Measurements from ENCODE around the gene ATP2B2. TPM values are rescaled to one million over a fixed set of nuclear protein-coding genes. Genes with fewer than 3 reads are reported as not detected.
A peak's percentile ranks its signal among the peaks of the same experiment; 100 is the strongest.

Gene ATP2B2
- polyA plus RNA-seq, 3 donors = 0.41 to 0.74 (median 0.48) TPM

DNA sequence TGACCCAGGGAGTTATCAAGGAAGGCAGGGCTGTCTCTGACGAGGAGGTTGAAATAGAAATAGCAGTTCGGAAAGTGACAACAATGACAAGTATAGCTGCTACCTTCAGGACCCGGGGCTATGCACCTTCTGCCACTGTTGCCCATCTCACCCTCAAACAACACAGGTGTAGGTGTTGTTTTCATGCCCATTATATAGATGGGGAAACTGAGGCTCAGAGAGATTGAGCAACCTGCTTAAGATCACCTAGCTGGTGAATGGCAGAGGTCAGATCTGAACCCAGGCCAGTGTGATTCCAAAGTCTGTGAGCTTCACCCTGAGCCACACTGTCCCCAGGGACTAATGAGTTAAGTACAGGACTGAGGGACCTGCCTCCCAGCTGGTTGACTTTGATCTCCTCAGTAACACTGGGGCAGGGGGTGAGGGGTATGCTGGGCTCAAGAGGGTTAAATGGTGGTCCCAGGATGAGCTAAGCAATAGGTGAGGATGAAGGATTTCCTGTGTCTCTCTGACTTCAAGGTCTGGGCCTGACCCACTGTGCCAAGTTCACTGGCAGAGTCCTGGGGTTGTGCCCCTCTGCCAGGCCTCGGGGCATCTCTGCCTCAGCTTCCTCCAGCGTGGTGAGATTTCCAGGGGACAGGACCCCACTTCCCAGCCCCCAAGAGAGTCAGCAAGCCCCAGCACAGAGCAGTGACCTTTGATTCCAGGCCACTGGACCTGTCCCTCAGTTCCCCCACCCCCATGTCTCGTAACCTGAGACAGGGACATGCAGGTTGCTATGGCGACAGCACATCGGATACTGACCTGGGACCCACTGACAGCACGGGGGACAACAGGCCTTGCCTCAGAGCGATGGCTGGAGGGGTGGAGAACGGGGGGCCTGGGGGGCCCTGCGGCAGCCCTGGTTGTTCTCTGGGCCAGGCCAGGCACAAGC lies 35.0 kb downstream of the ATP2B2 start:
- DNase-seq = peak; percentile 55

DNA sequence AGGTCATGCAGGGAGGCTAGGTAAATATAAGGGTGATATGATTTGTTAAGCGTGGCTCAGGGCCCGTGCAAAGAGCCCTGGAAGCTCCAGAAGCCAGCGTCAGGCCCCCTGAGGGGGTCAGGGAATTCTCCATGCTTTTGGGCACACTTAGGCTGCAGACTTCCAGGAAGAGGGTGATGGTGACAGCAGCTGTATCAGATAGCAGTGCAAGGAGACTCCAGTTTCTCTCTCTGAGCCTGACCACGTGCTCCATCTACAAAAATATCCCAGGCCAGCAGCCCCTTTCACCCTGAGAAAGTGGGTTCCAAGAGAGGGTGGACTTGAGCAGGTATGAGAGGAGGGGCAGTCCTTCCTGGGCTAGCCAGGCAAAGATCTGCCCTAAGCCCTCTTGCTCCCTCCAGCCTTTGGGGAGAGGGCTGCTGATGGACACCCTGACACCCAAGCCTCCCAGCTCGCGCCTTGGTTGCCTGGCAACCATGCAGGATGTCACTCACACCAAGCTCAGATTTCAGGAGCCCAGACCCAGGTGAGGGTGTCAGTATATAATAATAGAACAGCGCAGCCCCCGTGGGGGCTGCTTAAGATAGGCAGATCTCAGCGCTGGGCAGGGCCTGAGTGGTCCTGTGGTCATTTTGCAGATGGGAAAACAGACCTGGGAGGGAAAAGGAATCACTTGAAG lies 35.8 kb downstream of the ATP2B2 start:
- DNase-seq = peak; percentile 17

DNA sequence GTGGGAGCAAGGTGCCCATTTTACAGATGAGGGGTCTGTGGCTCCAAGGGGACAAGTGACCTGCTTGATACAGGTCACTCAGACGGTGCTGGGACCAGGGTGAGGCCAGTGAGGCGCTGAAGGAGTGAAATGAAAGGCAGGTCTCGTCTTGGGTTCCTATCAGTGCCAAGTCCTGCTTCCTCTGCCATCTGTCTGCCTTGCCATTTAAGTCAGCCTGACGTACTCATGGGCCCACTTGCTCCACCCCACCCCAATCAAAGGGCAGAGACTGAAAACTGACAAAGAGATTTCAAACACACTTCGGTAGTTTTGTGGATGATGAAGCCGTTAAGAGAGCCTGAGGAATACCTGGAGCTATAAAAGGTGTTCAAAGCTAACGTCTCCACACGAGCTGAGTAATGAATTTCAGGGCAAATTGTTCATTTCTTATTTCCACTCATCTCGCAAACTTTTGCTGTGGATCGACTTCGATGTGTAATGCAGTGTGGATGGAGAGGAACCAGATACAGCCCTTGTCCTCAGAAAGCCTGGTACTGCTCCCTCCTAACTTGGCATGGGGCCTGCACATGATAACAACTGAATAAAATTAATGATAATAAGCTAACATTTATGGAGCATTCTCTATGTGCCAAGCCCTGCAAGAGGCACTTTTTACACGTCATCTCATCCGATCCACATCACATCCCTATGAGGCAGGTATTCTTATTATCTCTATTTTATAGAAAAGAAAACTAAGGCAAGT lies 36.6 kb downstream of the ATP2B2 start:
- no peak for DNase-seq

DNA sequence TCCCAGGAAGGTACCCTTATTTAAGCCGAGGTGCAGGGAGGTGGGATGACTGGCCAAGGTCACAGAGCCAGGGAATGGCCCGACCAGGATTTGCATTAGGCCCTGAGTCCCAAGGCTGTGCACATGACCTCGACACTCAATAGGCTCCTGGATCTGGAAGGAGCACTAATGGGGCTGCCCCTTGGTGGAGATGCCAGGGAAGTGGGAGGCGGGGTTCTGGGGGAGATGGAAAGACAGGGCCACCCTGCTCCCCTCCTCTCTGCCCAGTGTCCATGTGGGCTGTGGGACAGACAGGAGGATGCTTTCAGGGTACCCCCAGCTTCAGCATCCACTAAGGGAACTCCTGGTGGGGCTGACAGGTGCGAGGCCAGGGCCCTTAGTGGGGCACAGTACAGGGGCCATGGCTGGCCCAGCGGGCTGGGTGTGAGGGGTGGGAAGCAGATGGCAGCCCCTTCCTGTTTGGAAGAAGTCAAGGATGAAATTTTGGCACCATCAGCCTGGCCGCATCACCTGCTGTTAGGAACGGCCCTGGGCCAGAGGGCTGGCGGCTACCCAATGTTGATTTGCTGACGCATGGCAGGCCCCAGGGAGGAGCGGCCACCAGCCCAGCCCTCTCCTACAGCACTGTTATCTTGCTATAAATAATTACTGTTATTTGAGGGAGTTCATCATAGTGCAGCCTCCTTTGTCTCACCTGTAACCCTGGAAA lies 37.3 kb downstream of the ATP2B2 start:
- no peak for DNase-seq

DNA sequence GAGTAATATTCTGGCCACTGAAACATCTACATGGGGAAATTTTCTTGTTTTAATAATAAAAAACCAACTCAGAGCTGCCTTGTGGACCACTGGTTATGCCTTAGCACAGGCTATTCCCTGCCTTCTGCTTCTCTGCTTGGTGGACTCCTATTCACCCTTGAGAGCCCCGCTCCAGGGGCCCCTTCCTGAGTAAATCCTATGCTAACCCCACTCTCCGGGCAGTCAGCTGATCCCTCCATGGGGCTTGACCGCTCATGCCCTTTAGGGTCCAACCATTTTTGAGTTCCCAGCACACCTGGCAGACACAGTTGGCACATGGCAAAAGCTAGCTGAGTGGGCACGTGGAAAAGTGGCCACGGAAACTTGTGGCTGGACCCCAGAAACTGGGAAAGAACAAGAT lies 38.2 kb downstream of the ATP2B2 start:
- no peak for DNase-seq

DNA sequence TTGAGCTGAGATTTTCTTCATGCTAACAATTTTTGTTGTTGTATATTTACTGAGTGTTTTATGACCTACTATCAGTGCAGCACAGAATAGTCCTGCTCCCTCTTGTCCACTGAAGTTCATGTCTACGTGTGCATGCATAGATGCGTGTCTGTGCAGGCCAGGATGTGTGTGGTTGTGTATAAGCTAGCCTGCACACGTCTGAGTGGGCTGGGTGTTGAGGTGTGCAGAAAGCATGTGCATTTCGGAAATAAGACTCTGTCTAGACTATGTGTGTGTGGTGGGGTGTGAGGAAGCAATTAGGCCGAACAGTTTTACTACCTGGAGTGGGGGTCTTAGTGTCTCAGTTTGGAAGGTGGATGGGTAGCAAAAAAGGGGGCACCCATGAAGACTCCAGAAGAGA lies 39.2 kb downstream of the ATP2B2 start:
- no peak for DNase-seq

DNA sequence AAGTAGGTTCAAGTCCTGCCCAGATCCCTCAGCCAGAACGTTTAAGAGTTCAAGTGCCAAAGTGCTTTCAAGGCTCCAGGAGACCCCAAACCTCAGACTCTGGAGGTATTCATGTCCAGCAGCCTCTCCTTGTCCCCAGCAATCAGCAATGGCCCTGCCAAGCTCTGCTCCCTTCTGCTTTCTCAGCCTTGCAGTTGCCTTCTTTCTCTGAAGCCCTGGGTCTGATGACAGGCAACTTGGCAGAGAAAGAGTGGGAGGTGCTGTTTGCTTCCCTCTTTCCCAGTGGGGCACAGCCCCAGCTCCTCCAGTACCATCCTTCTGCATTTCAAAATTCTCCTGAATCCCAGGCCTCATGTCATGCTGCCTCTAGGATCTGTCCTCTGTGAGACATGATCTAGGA lies 40.2 kb downstream of the ATP2B2 start:
- no peak for DNase-seq

DNA sequence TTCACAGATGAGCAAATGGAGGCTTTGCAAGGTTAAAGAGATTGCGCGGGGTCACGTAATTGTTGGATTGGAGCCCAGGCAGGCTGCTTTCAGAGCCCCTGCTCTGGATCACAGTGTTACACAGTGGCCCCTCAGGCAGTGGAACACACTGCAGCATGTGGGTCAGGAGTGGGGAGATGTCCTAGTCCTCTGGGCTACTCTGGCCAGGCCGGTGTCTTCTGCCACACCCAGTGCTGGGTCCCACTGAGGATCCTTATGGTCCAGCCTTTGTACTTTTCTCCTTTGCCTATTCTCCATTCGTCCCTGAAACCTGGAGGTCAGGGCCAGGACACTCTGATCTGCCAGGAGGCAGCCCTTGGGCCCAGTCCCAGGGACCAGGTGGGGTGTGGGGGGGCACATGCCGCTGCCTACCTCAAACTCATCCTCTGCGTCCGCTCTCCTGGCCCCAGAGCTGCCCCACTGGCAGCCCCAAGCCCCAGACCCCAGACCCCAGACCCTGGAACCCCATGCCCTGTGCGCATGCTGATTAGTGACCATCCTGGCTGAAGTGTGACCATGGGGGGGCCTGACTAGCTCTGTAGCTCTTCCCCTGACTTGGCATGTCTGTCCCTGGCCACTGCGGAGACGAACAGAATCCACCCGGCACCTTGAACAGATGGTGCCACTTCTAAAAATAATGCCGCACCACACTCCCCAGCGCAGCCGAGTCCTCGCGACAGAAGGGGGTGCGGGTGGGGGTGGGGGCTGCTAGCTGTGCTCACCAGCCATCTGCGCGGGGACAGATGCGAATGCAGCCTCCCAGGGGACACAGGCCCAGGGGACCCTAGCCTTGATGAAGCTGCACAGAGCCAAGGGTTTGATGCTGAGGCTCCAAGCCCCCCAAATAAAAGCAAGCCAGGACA lies 41.6 kb downstream of the ATP2B2 start:
- no peak for DNase-seq

DNA sequence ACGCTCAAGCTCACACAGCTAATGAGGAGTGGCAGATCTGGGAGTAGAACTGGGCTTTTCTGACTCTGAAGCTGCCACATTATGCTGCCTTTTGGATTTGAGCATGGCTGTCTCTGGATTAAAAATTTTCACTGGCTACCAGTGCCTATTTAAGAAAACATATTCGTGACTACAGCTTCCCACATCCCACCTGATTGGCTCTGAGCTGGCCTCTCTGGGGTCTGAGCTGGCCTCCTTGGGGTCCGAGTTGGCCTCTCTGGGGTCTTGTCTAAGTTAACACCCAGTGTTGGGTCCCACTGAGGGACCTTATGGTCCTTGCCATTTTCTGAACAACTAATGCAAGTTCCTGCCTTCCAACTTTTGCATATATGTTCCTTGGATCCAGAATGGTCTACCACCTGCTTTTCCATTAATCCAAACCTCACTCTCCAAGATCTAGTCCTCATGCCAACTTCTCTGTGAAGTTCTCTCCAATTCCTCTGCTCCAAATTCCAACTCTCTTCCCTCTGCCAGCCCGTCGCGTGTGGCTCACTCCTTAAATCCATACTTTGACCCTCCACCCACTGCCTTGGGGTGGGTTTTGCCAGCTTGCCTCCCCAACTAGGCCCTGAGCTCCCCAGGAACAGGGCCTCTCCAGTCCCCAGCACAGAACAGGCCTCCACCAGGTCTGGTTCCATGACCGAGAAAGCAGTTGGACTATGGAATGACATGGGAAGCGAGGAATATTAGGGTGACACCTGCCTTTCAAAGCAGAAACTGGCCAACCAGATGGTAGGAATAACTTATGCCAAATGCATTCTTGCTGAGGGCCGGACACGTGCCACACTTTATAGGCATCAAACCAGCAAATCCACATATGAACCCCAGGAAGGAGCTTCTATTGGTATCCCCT lies 42.5 kb downstream of the ATP2B2 start:
- DNase-seq = no peak

DNA sequence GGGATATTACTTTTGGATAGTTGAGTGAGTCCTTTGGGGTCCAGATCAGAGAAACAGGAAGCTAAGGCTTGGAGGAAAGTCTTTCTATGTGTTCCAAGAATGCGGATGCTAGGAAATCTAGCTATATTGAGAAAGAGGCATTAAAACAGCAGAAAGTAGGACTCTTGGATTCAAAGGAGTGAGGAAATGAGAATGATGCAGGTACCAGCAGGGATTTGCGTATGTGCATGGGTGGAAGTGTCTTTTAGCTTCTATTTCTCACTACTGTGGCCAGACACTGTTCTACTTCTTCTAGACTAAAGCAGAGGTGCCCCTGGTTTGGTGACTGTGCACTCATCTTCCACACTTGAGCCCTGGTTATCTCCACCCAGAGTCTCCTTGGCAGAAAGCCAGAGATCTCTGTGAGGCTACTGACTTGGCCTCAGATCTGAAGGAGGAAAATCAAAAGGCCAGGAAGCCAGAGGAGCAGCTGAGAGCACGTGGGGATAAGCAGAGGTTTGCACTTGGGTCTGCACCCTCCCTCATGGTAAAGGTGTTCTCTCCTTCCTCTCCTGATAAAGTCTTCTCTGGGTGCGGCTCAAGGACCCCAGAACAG lies 44.3 kb downstream of the ATP2B2 start:
- DNase-seq = no peak

DNA sequence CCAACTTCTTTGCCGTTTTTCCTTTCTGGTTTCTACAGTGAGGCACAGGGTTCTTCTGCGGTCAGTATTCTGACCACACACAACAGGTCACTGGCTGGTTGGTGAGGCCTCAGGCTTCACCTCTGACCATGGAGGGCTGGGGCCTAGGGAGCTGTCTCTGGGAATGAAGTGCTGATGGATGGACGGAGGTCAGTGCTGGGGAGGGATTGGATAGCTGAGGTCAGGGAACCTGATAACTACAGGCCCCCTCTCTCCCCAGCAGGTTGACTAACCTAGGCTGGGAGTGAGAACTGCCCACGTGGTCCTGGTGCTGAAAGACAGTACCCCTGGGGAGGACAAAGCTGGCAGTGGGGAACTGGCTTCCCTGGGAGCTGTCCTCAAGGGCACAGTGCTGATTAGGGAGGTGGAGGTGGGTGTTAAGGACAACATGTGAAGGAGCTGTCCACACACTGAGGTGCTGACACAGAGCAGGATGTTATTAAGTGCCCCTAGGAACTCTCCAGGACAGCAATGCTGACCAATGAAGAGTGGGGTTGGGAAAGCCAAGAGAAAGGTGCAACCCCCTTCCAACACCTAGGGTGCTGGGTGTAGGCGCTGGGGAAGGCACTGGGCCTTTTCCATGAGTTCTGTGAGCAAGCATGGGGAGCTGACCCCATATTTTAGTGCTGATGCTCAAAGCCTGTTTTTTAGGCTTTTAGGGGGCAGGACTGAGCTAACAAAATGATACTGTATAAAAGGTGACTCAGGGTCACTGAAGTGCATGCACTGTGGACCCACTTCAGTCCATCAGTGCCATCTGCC lies 45.2 kb downstream of the ATP2B2 start:
- DNase-seq = peak; percentile 95

DNA sequence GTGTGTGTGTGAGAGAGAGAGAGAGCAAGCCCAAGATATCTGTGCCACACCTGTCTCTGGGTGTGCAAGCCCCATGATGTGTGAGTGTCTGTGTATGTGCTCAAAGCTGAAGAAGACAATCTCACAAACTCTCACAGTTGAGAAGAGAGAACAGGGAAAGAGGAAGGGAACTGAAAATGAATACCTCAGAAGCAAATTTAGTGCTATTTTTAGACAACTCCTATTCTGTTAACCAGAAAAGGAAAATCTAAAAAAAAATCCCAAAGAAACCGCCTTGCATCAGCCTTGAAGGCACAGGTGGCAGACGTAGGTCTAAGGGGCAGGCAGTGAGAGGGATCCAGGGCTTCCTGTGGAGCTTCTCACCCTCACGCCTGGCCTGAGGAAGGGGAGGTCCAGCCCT lies 47.8 kb downstream of the ATP2B2 start:
- DNase-seq = no peak

DNA sequence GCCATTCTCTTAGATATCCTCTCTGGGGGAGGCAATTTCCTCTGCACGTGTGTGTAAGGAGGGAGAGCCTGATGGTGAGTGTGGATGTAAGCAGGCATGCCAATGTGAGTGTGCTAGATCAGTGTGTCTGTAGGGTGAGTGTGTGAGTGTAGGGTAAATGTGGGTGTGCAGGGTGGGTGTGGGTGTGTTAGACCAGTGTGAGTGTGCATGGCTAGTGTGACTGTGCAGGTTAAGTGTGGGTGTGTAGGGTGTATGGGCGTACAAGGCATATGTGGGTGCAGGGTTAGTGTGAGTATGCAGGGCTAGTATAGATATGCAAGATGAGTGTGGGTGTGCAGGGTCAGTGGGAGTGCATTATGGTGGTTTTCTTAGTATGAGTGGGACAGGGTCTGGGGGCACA lies 48.4 kb downstream of the ATP2B2 start:
- DNase-seq = no peak

DNA sequence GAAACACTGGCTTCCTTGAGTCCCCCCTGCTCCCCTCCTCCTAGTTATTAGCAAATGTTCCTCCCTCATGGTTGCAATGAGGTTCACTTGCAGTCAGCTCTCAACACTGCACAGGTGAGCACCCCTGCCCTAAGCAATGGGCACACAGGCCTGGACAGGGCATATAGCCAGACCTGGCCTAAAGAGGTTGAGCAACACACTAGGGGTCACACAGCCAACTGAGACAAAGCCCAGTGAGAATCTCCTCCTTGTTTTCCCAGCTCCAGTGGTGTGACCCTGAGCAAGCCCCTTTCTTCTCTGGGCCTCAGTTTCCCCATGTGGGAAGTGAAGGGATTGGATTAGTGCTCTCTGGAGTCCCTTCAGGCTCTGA lies 49.9 kb downstream of the ATP2B2 start:
- no peak for DNase-seq

DNA sequence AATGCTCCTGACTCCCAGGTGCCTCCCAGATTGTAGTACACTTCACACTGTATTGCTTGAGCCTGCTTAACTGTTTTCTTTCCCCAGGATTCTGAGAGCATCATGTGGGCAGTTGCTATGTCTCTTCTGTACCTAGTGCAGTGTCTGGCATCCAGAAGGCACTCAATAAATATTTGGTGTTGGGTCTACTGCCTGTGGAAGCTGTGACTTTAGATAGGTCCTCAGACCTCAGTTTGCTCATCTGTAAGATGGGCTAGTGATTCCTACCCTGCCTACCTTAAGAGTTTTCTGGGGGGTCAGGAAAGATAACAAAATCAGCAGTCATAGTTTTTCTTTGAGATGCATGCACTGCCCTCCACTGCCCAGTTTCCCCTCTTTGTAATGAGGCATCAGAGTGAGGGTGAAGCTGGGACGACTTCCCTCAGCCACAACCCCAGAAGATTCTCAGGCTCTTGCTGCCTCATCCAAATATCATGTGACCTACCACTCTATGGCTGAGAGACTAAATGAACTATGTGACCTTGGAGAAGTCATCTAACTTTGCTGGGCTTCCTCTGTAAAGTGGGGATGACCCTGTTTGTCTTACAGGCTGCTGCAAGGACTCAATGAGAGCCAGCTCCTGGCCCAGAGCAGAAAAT lies 50.4 kb downstream of the ATP2B2 start:
- DNase-seq = no peak

DNA sequence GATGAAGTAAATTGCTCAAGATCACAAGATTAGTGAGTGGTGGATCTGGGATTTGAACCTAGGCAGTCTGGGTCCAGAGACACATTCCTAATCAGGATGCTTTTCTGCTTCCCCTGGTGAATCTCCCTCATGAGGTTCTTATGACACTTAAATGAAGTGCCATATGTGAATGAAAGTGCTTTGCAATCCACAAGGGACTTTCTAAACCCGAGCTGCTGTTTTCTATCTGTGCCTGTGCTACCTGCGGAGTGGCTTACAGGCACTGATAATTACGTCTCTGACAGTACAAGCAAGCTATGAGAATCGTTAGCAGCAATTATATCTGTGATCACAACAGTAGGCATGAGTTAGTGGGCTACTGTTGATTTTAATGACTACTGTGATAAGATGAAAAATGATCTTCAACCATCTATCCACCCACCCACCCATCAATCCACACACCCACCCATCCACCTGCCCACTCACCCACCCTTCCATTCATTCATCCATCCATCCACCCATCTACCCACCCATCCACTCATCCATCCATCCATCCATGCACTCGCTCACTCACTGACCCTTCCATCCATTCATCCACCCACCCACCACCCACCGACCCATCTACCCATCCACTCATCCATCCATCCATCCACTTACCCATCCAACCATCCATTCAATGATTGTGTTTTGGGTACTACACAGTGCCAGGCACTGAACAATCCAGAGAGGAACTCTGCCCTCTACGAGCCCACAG lies 51.8 kb downstream of the ATP2B2 start:
- no peak for DNase-seq
